HUES64 (cell line): Measurements from ENCODE around the gene KLHL36.
A peak's percentile ranks its signal among the peaks of the same experiment; 100 is the strongest.

Source experiments
- H3K27ac ChIP-seq: 2 replicates; pipeline ENCODE4 v1.7.0; 2013; ENCODE audit warnings: low read depth, low read length, inconsistent platforms
- H3K27me3 ChIP-seq: 2 replicates; pipeline ENCODE4 v1.6.1; 2013; ENCODE audit warnings: mild to moderate bottlenecking, low read length; ENCODE audit not compliant: insufficient read depth
- H3K36me3 ChIP-seq: 2 replicates; pipeline ENCODE4 v1.6.1; 2013; ENCODE audit warnings: mild to moderate bottlenecking, low read length; ENCODE audit not compliant: insufficient read depth
- H3K4me1 ChIP-seq: 2 replicates; pipeline ENCODE4 v1.6.1; 2013; ENCODE audit warnings: mild to moderate bottlenecking, low read length, moderate library complexity; ENCODE audit not compliant: insufficient read depth
- H3K4me3 ChIP-seq: 2 replicates; pipeline ENCODE4 v1.5.1; 2013; ENCODE audit warnings: mild to moderate bottlenecking, low read length, moderate library complexity
- H3K9ac ChIP-seq: 2 replicates; pipeline ENCODE4 v1.6.1; 2013; ENCODE audit warnings: mild to moderate bottlenecking, low read depth, low read length
- H3K9me3 ChIP-seq: 2 replicates; pipeline ENCODE4 v1.6.1; 2013; ENCODE audit warnings: low read depth, low read length; ENCODE audit not compliant: insufficient read depth
- WGBS: fragments of 150-250, 120-280 bp; methylation state at CpG from one replicate; pipeline ENCODE4 v1.1.7; 2013; ENCODE audit warnings: missing lambda C conversion rate; 5-methylcytosine and 5-hydroxymethylcytosine counted together

The KLHL36 gene

GRCh38 chr16:84648595-84649510 is 542 bp downstream of the KLHL36 start:
- peaks cover 22% of the 10 kb centered on the region for H3K27me3 ChIP-seq
- 2% methylated on average over 96 of the region's 96 CpGs for WGBS
- peak overlapping the region; percentile 68 for H3K4me3 ChIP-seq
- H3K4me1 ChIP-seq: no peaks in the 10 kb centered on the region
- no peaks in the 10 kb centered on the region for H3K9me3 ChIP-seq
- H3K9ac ChIP-seq: peak overlapping the region; percentile 63
- no peak overlapping the region for H3K27ac ChIP-seq
- peaks cover 3% of the 10 kb centered on the region for H3K36me3 ChIP-seq

- Histone ChIP-seq H3K4me1 (no peaks in the 10 kb centered on the region), H3K27ac (no peak overlapping the region), H3K9ac (no peak overlapping the region), H3K36me3 (peaks cover 3% of the 10 kb centered on the region), H3K9me3 (no peaks in the 10 kb centered on the region), H3K4me3 (peak overlapping the region; percentile 68), H3K27me3 (peaks cover 22% of the 10 kb centered on the region)
- WGBS: 54% methylated on average over 10 of the region's 11 CpGs
Measured at GRCh38 chr16:84649511-84649861, 1.2 kb downstream of the KLHL36 start.

- H3K27me3 ChIP-seq: peaks cover 22% of the 10 kb centered on the region
- H3K9me3 ChIP-seq: no peaks in the 10 kb centered on the region
- WGBS: 90% methylated on average over 20 of the region's 20 CpGs
- H3K4me3 ChIP-seq: no peak overlapping the region
- no peak overlapping the region for H3K9ac ChIP-seq
- H3K36me3 ChIP-seq: peaks cover 3% of the 10 kb centered on the region
- no peak overlapping the region for H3K27ac ChIP-seq
- no peaks in the 10 kb centered on the region for H3K4me1 ChIP-seq
Measured at GRCh38 chr16:84650062-84650991, 2.0 kb downstream of the KLHL36 start.

GRCh38 chr16:84652566-84652965 is 4.3 kb downstream of the KLHL36 start:
- Histone ChIP-seq H3K27ac (no peak overlapping the region), H3K27me3 (peaks cover 14% of the 10 kb centered on the region), H3K9me3 (no peaks in the 10 kb centered on the region), H3K4me3 (no peak overlapping the region), H3K36me3 (peaks cover 12% of the 10 kb centered on the region), H3K9ac (no peak overlapping the region), H3K4me1 (no peaks in the 10 kb centered on the region)
- 95% methylated on average over 7 of the region's 7 CpGs for WGBS

GRCh38 chr16:84654238-84654637 is 5.9 kb downstream of the KLHL36 start:
- H3K4me1 ChIP-seq: no peaks in the 10 kb centered on the region
- H3K9ac ChIP-seq: no peak overlapping the region
- 94% methylated on average over 3 of the region's 3 CpGs for WGBS
- H3K36me3 ChIP-seq: peaks cover 26% of the 10 kb centered on the region
- no peak overlapping the region for H3K4me3 ChIP-seq
- no peak overlapping the region for H3K27ac ChIP-seq
- peaks cover 5% of the 10 kb centered on the region for H3K27me3 ChIP-seq
- H3K9me3 ChIP-seq: no peaks in the 10 kb centered on the region

- Histone ChIP-seq H3K27me3 (no peaks in the 10 kb centered on the region; the same call in 1 of the 2 replicates), H3K4me3 (no peak overlapping the region), H3K9ac (no peak overlapping the region), H3K4me1 (no peaks in the 10 kb centered on the region), H3K9me3 (no peaks in the 10 kb centered on the region), H3K36me3 (peaks cover 34% of the 10 kb centered on the region), H3K27ac (no peak overlapping the region)
- WGBS: 78% methylated on average over 6 of the region's 6 CpGs
Measured at GRCh38 chr16:84654998-84655397, 6.7 kb downstream of the KLHL36 start.

- H3K4me3 ChIP-seq: no peak overlapping the region
- no peaks in the 10 kb centered on the region for H3K9me3 ChIP-seq
- H3K27me3 ChIP-seq: no peaks in the 10 kb centered on the region
- H3K4me1 ChIP-seq: no peaks in the 10 kb centered on the region
- H3K9ac ChIP-seq: no peak overlapping the region
- 95% methylated on average over 22 of the region's 22 CpGs for WGBS
- H3K27ac ChIP-seq: no peak overlapping the region
- H3K36me3 ChIP-seq: peaks cover 46% of the 10 kb centered on the region
Measured at GRCh38 chr16:84656649-84657048, 8.3 kb downstream of the KLHL36 start.

- H3K36me3 ChIP-seq: peaks cover 53% of the 10 kb centered on the region
- H3K9ac ChIP-seq: no peak overlapping the region
- H3K27me3 ChIP-seq: no peaks in the 10 kb centered on the region
- H3K4me1 ChIP-seq: no peaks in the 10 kb centered on the region
- H3K9me3 ChIP-seq: no peaks in the 10 kb centered on the region
- 97% methylated on average over 50 of the region's 50 CpGs for WGBS
- no peak overlapping the region for H3K4me3 ChIP-seq
- no peak overlapping the region for H3K27ac ChIP-seq
Measured at GRCh38 chr16:84657229-84657837, 9.0 kb downstream of the KLHL36 start.

- WGBS: 89% methylated on average over 11 of the region's 11 CpGs
- Histone ChIP-seq H3K27me3 (no peaks in the 10 kb centered on the region), H3K9ac (no peak overlapping the region), H3K27ac (no peak overlapping the region), H3K4me1 (no peaks in the 10 kb centered on the region), H3K9me3 (no peaks in the 10 kb centered on the region), H3K36me3 (peaks cover 54% of the 10 kb centered on the region), H3K4me3 (no peak overlapping the region)
Measured at GRCh38 chr16:84658690-84659089, 10.4 kb downstream of the KLHL36 start.

- no peak overlapping the region for H3K9ac ChIP-seq
- no peak overlapping the region for H3K4me3 ChIP-seq
- peaks cover 54% of the 10 kb centered on the region for H3K36me3 ChIP-seq
- H3K27ac ChIP-seq: no peak overlapping the region
- H3K4me1 ChIP-seq: no peaks in the 10 kb centered on the region
- H3K27me3 ChIP-seq: no peaks in the 10 kb centered on the region
- 95% methylated on average over 27 of the region's 27 CpGs for WGBS
- no peaks in the 10 kb centered on the region for H3K9me3 ChIP-seq
Measured at GRCh38 chr16:84659656-84660300, 11.5 kb downstream of the KLHL36 start.
